Stimulated activated CD8-positive, alpha-beta memory T cell treated with anti-CD3 and anti-CD28 coated beads, Interleukin-2, amount 100 ng/mL, for 1 hour (primary cell): ENCODE measurements around the gene PUDP.
"Not testable (repeated sequence)": the region's sequence is repeated elsewhere in the genome, so short reads cannot be mapped to it uniquely, and the experiment has no call there.

ENCODE experiments used
- DNase-seq, 2 donors: peaks; one replicate each; pipeline ENCODE4 v3.0.0-alpha.2; 2020; ENCODE audit warnings: low read depth in 2 of 2

The PUDP gene

DNA sequence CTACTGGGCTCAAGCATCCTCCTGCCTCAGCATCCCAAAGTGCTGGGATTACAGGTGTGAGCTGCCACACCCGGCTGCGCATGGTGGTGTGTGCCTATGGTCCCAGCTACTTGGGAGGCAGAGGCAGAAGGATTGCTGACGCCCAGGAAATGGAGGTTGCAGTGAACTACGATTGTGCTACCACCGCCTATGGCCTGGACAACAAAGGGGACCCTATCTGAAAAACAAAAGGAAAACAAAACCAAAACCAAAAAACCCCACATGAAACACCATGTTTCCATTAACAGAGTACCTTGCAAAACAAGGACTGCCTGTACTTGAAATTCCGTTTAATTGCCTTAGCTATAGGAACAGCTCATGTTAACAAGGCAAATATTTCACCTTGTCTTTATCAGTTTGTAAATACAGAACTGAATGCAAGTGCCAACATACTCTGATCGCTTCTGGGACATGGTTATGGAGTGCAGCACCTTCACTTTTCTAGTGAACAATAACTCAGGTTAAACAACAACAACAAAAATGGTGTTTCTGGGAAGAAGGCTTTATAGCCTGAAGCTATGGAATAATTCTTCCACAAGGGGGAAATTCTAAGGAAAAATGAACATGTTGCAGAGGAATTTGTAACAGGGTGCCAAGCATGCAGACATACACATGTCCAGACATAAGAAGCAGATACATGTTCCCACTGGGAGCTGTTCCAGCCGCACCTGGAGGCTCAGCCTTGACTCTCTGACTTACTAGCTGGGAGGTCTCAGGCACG, 73.6 kb downstream of the PUDP start:
- DNase-seq: no peak

DNA sequence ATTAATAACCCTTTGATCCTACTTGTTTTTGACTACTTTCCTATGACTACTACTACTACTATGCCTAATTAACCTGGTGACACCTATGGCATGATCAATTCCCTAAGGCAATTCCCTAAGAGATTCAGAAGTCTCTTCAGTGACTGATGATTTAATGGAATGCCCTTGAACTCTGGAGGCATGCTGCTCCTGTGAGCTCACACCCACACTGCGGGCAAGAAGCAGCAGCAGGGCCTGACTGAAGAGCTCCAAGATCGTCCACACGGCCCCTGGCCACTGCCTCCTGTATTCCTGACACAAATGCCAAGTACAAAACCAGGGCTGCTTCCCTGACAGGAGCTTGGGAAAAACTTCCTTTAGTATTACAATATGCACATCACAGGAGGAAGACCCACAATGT, 74.6 kb downstream of the PUDP start:
- no peak for DNase-seq

DNA sequence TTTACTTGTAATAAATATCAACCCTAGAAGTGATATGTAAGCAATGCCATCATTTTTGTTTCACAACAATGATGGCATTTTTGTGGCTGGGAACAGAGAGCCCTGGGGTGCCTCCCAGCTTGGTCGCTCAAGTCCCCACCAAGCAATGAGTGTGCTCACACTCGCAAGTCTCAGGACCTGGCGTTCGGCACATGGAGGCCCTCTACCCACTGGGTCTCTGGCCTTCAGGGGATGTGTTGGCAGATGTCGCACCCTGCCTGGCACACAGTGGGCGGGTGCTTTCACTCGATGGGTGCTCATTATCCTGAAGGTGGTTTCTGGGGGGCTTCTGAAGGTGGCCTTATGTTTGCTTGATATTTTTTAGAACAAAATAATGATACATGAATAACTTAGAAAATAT, 75.1 kb downstream of the PUDP start:
- DNase-seq: no peak

DNA sequence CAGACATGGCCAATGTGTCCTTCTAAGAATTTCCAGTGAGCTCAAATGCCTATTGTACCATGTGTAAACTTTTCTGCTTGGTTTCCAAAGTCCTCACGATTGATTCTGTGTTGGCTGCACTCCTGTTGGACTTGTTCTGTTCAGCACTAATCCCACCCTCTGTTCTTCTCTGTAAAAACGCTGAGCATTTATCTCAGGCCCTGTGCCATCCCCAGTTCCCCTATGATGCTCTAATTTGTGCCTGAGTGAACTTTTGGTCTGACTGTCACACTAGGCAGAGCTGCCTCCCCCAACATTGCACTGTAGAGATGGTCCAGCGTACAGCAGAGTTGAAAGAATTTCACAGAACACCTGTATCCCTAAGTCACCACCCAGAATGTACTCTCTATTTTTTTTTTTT, 76.6 kb downstream of the PUDP start:
- DNase-seq: no peak

DNA sequence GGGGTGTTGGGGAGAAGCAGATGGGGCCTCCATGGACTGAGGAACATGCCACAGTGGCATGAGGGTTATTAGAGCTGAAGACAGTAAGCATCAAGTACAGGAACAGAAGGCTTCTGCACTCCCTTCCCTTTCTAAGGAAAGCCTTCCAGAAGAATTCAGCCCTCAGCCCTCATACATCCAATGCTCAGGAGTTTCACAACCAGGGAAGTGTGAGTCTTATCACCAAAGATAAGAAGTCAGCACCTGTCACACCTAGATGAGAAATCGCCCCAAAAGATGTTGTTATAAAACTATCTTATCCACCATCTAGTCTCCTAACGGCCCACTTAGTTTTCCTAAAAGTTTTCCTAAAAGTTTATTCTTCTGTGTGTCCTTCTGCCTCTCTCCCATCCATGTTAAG, 78.4 kb downstream of the PUDP start:
- no peak for DNase-seq

DNA sequence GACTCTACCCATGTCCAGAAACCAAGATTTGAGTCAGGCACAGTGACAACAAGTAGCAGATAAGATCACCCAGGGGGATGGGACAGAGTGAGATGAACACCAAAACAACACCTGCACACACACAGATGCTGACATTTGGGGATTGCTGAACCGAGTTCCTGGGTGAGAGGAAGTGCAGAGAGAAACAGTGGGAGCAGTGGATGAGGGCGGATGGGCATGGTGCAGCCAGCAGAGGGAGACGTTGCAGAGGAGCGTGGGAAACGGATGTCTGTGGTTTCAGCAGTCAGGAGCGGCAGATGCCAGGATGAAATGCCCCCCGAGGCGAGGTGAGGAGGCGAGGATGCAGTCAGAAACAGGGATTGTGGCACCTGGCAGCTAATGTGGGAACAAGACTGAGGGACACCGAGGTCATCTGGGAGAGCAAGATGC, 79.0 kb downstream of the PUDP start:
- no peak for DNase-seq

DNA sequence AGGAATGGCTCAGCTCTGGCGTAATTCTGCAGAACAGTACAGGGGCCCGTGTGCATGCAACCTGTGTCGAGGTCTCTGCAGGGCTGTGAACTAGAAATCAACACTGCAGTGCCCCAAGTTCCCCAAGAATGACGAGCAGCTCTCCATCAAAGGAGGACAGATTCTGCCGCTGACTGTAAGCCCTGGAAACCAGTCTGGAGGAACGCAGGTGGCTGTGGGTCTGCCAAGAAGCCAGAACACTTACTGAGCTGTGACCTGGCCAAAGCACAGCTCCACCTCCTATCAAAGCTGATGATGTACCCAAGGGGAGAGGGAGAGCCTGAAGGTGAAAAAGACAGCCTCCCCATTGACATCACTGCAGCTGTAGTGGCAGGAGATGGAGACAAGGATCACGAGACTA, 80.7 kb downstream of the PUDP start:
- DNase-seq: no peak

DNA sequence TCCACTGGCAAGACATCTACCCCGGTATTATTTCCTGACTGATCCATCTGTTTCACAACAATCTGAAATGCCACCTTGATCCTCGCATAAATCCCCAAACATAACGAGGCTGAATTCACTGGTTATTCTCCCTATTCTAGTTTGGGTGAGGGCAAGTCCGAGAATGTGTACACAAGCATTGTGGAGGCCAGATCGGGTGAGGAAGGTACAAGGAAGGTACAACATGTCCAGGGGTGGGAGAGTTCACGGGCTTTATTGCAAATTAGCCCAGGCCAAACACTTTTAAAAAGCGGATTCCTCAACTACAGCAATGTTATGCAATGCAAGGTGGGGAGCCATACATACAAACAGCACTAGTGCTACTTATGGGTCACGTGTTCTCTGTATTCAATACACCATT, 82.5 kb downstream of the PUDP start:
- no peak for DNase-seq

DNA sequence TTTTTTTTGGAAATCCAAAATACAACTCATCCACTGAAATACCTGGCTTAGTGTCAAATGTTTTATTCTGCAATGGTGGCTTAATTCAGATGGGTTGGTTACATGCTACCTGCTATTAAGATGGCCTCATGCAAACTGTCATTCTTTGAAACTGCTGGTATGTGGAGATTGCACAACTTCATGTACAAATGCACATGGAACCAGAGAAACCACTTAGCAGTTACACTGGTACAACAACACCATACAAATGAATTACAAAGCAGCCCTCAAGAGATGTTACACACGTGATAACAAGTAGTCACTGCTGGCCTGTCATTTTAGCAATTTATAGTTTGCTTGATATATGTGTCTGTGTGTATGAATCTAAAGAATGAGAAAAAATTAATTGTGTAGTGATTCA, 85.0 kb downstream of the PUDP start:
- no peak for DNase-seq

DNA sequence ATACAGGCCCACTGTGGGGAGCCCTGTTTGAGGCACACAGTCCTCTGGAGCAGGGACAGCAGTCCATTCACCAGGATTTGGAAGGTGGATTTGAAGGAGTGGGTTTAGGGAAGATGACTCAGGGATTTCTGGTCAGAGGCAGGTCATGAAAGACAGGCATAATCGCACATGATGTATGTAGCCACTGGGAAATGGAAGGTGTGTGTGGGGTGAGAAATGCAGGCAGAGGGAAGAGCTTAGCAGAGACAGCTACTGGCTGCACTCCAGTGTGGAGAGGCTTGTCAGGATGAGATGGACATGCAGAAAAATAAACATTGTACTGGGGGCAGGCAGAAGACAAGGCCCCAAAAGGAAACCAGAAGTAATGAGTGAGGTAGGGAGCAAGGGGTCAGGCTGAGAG, 85.7 kb downstream of the PUDP start:
- DNase-seq: no peak

DNA sequence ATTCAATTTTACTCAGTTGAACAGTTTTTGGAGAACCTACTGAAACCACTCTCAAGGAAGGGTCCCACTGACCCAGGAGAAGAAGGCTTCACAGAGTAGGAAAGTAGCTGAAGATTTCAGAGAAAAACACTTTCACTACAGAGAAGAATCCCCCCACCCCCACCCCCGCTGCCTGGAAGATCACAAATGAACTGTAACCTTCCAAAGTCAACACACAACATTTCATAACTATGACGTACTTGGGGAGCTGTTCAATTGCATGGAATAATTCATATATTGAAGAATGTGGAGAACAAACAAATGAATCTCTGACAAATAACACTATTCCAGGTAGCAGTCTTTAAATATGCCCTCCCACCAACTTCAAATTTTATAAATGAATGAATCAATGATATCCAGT, 86.5 kb downstream of the PUDP start:
- no peak for DNase-seq

DNA sequence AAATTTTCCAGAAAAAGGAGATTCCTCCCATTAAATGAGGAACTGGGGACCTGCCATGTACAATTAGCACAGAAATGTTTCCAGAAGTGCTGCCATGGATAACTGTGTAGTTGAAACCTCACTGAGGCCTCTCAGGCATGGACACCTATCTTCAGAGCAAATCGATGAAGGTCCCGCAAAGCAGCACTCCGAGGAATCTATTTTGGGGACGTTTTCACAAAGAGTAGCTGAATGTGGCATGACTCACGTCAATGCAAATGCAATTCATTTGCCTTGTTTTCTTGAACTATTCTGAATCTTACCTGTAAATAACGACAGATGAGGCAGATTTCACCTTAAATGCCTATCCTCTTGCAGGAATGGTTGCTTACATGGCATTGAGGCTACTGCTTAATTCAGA, 87.5 kb downstream of the PUDP start:
- DNase-seq: no peak

DNA sequence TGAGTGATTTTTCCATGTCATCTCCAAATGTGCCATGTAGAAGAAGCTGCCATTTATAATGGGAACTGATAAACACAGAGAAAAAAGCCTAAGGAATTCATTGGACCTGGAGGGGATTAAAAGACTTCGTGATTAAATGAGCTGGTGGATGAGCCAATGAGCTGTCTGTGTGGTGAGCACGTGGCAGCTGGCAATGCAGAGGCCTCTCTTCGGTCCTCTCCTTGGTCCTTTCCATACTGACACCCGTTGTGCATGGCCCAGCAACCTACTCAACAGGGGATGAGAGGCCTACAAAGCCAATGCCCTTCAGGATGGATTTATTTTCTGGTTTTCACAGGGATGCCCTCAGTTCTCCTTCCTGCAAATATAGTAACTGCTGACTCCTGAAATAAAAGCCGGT, 88.1 kb downstream of the PUDP start:
- DNase-seq: no peak

DNA sequence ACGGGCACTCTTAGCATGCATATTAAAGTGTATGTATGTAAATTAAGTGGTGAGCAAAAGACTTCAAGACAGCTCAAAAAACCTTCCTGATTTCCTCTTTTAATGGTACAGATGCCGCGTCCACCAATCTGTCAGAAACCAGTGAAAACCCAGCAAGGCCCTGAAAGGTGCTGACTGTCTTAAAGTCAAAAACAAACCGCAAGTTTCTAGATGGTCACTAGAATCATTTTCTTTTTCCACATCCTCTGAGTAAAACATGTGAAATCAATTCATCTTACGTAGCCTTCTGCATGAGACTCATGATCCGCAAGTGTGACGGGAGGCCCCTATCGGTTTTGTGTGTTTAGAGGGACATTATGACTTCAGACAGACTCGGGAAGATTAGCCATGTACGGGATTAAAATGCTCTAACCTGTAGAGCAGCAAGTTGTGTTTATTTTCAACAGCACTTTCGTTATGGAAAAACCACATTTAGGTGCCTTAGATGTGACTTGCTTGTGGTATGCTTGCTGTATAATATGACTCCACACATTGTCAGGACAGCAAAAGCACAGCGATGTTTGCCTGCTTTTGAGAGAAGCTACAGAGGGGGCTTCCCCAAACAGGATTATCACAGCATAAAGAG, 88.6 kb downstream of the PUDP start:
- no peak for DNase-seq

DNA sequence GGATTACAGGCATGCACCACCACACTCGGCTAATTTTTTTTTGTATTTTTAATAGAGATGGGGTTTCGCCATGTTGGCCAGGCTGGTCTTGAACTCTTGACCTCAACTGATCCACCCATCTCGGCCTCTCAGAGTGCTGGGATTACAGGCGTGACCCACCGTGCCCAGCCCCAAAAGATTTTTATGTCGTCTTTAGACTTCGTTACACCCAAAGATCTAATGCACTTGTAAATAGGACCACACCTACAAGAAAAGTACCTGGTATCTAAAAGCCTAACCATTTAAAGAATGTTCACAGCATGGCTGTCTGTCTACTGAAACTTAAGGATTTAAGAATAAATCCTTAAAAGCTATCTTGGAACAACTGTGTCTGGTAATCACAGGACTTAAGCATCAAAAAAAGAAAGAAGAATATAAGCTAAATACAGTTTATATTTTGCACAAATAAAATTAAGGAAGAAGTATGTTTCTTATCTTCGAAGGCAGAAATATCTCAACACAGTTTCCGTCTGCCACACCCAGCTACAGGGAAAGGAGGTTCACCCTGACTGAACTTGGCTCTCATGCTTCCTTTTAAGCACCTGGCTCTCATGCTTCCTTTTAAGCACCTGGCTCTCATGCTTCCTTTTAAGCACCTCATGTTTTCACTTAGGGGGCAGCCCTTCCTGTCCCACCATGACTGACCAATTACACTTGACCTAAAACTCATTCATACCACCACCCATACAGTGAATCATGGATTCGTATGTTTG, 92.4 kb downstream of the PUDP start:
- no peak for DNase-seq

DNA sequence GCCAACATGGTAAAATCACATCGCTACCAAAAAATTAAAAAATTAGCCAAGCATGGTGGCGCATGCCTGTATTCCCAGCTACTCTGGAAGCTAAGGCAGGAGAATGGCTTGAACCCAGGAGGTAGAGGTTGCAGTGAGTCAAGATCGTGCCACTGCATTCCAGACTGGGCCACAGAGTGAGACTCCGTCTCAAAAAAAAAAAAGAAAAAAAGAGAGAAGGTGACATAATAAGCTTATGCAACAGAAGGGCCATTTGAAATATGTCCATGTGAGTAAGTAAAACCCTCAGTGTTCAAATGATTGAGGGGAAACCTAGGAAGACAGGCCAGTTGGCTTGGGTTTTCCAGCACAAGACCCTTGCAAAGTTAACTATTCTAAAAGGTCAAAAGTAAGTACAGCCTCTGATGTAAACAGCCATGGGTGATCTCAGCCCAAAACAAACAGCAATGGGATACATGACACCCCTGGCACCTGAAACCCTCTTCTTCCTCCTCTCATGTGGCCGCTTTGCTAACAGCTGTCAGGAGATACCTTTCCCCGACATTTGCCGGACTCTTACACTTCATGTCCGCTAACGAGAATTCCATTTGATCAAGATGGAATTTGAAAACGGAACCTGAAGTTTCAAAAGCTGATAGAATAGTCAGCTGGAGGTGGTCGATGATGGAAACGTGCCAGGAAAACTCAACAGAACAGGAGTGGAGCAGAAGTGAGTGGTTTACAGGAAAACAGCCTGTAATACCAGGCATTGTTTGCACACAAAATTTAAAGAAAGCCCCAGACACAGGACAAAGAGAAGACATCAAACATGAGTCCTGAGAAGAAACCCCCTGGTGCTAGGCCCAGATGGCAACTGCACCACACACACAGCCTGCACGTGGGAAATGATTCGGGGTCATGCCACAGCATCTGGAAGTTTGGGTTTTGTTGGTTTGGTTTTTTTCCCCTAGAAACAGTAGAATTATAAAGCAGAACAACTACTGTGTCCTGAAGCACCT, 93.4 kb downstream of the PUDP start:
- DNase-seq: no peak

DNA sequence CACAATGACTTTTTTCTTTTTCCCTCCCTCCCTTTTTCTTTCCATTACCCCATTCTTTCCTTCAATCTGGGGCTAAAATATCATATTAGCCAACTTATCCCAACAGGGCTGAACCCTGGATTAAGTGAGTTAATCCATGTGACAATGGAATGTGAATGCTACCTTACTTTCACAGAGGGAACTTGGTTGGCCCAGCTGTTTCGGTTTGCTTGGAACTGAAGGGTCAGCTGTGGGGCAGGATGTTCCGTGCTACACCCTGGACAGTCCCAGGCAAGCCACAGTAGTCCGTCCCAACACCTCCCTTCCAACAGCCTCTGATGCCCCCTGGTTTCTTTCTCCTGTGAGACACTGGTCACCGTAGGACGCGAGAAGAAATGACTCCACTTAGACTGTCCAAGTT, 95.4 kb downstream of the PUDP start:
- no peak for DNase-seq

DNA sequence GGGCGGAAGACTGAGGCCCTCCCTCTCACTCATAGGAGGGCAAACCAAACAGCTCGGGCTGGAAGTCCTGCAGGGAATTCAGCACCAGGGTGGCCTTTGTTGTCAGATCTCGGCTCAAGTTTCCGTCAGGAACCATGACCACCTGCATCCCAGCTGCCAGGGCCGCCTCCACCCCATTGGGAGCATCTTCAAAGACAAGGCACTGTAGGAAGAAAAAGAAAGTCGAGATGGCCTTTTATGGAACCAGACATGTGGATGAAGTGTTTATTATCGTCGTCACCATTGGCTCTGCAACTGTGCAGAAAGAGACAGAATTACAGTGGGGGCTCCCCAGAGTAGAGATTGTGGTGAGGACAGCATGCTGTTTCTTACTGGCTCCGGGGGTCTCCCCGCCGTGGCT, 97.7 kb downstream of the PUDP start:
- DNase-seq: no peak

DNA sequence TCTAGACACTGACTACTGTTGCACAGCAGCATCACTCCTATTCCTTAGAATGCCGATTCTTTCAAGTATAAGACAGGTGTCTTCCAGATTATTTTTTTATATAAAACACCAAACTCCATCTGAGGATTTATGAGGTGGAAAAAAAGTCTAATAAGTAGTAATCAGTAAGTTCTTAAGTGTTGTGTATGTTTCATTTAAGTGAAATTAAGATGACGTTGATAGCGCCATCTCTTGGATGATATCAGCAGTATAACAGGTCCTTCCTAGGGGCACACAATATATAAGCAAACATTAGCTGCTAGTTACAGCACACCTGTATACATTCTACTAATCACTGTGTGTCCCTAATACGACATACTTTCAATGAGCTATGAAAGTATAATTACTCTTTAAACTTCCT, 100.0 kb downstream of the PUDP start:
- no peak for DNase-seq

DNA sequence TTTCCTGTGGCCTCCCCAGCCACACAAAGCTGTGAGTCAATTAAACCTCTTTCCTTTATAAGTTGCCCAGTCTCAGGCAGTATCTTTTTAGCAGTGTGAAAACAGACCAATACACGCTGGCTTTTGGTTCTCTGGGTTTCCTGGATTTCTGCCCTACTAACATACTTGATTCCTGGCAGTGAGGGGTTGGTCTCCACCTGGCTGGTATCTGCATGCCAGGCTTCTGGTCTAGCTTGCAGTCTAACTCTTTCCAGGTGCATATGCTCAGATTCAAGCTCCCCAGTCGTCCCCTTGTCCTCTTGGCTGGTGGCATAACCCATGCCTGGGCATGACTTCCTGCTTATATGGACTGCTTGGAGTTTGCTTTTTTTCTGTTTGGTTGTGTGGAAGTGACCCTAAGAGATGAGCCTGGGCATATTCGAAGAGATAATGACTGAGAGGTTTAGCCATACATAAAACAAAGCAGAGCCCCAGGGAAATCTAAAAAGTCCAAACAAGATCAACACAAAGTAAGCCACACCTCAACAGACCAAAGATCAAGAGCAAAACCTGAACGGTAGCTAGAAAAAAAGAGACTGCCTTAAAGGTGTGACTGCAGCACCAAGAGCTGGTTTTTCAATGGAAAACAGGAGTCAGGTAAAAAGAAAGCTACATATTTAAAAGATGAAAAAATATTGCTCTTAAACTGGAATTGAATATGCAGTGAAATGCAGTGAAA, 102.6 kb downstream of the PUDP start:
- no peak for DNase-seq

DNA sequence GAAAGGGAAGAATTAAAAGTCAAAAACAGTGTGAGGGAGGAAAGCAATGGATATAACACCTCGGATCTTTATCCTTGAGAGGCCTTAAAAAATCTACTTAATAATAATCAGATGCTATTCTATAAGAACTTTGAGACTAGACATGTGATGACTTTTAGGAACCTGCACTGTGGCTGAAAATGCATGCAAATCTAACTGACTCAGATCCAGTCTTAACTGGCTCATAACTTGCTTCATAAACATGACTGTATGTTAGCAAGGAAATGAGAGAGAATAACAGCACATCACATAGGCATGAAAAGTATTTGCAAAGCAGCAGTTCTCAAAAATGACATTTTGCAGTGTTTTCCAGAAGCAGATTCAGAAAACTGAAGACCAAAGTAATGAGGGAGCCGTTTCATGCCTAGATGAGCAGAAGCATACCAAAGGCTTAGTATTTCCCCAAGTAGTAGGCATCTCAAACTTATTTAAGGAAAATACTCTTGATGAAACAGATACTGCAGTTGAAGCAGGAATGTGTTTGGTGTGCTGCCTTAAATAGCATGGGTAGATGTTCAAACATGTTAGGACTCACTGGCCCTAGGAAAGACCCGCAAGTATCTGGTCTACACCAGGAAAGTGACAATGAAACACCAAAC, 104.0 kb downstream of the PUDP start:
- DNase-seq: not testable (repeated sequence)
